Fibroblast of lung (primary cell): ENCODE data around the gene EML1. TPM values are rescaled to one million over a fixed set of nuclear protein-coding genes. Genes with fewer than 3 reads are reported as not detected.

Experiments used
- DNase-seq, 2 donors: peaks; one replicate each; pipeline versions ENCODE4 v3.0.0 to v3.0.0-alpha.2; 2010; ENCODE audit warnings: low read depth in 2 of 2
- H2AFZ ChIP-seq: 2 replicates; pipeline ENCODE4 v1.5.1; 2012; ENCODE audit warnings: low read length, control low read depth, inconsistent platforms
- H3K27ac ChIP-seq: 2 replicates; pipeline ENCODE4 v1.5.1; 2011; ENCODE audit warnings: low read length, control low read depth; ENCODE audit not compliant: insufficient read depth
- H3K27me3 ChIP-seq: 2 replicates; pipeline ENCODE4 v1.5.1; 2011; ENCODE audit warnings: mild to moderate bottlenecking, low read length; ENCODE audit not compliant: control insufficient read depth, insufficient read depth
- H3K36me3 ChIP-seq: 2 replicates; pipeline ENCODE4 v1.5.1; 2011; ENCODE audit warnings: low read length; ENCODE audit not compliant: control insufficient read depth, insufficient read depth
- H3K4me1 ChIP-seq: 2 replicates; pipeline ENCODE4 v1.5.1; 2011; ENCODE audit warnings: low read length; ENCODE audit not compliant: control insufficient read depth, insufficient read depth; ENCODE audit errors: extremely low read depth
- H3K4me2 ChIP-seq: 2 replicates; pipeline ENCODE4 v1.5.1; 2011; ENCODE audit warnings: low read length, control low read depth; ENCODE audit not compliant: insufficient read depth; ENCODE audit errors: extremely low read depth
- H3K4me3 ChIP-seq, 4 experiments: fragments of 200-600 bp in 1 of 4; sonication (generic) in 1 of 4; replicated peaks in 1 of 4; 2 replicates each; pipeline ENCODE4 v1.5.1; 2011 to 2016; ENCODE audit warnings: low read length in 4 of 4, low read depth in 3 of 4, mild to moderate bottlenecking in 3 of 4, control low read depth in 2 of 4, inconsistent platforms in 1 of 4, mixed read lengths in 1 of 4; ENCODE audit not compliant: insufficient read depth in 1 of 4; ENCODE audit errors: control extremely low read depth in 1 of 4
- H3K79me2 ChIP-seq: 2 replicates; pipeline ENCODE4 v1.5.1; 2012; ENCODE audit warnings: mild to moderate bottlenecking, low read length, inconsistent platforms; ENCODE audit not compliant: control insufficient read depth, insufficient read depth
- H3K9ac ChIP-seq: 2 replicates; pipeline ENCODE4 v1.5.1; 2011; ENCODE audit warnings: mild to moderate bottlenecking, low read length, control low read depth; ENCODE audit not compliant: insufficient read depth
- H3K9me3 ChIP-seq: 2 replicates; pipeline ENCODE4 v1.5.1; 2012; ENCODE audit warnings: low read depth, low read length; ENCODE audit not compliant: control insufficient read depth, insufficient read depth
- H4K20me1 ChIP-seq: 2 replicates; pipeline ENCODE4 v1.5.1; 2011; ENCODE audit warnings: low read length; ENCODE audit not compliant: control insufficient read depth, insufficient read depth; ENCODE audit errors: extremely low read depth
- CTCF ChIP-seq, 2 donors: IDR thresholded peaks in 1 of 2; conservative IDR thresholded peaks in 1 of 2; 1 replicate in 1 of 2; 2 replicates in 1 of 2; pipeline ENCODE4 v1.5.1; 2011 to 2012; ENCODE audit warnings: low read length in 2 of 2, control low read depth in 1 of 2, inconsistent platforms in 1 of 2, low read depth in 1 of 2, mild to moderate bottlenecking in 1 of 2
- EZH2 ChIP-seq: IDR thresholded peaks from 2 replicates; pipeline ENCODE4 v1.5.1; 2012; ENCODE audit warnings: low read length, control low read depth, mild to moderate bottlenecking; ENCODE audit errors: missing control alignments
- polyA plus RNA-seq, 2 donors: library from polyadenylated mRNA; depleted of rRNA in 1 of 2; stranded (reverse) in 1 of 2; unstranded in 1 of 2; fragments of >200 nt; gene quantifications; 2 replicates each; pipeline ENCODE4 v1.2.1, GENCODE V29; 2011 to 2012; ENCODE audit warnings: missing spikeins in 1 of 2
- total RNA-seq: library from RNA; depleted of rRNA; stranded (reverse); fragments of >200 nt; gene quantifications from 2 replicates; pipeline ENCODE4 v1.2.1, GENCODE V29; 2014

Gene EML1
- total and polyA plus RNA-seq, 2 donors (not counting 1 experiment from before 2014, with no cell fraction given), result 22.4 to 74.5 TPM

- Histone ChIP-seq H3K4me1 (peaks cover 5% of the 10 kb centered on the region), H3K27ac (no peak overlapping the region), H3K27me3 (no peaks in the 10 kb centered on the region), H3K4me2 (no peak overlapping the region), H3K9ac (no peak overlapping the region), H3K79me2 (no peaks in the 10 kb centered on the region), H3K36me3 (no peaks in the 10 kb centered on the region), H2AFZ (no peak overlapping the region), H3K9me3 (no peaks in the 10 kb centered on the region), H3K4me3 (no peak overlapping the region), H4K20me1 (no peaks in the 10 kb centered on the region)
- TF ChIP-seq EZH2 (no peak), CTCF (conservative IDR thresholded peaks at IDR 0.05 in 1 of 2, IDR thresholded peaks at IDR 0.05 in 1 of 2; ENCODE audit: low read depth in 1 of 2, low read length in 2 of 2) (no peak)
- DNase-seq, result no peak
Measured at GRCh38 chr14:99769799-99770198, 23.4 kb upstream of the EML1 start.

GRCh38 chr14:99772371-99773283 lies 20.6 kb upstream of the EML1 start:
- H4K20me1 ChIP-seq, result no peaks in the 10 kb centered on the region
- TF ChIP-seq CTCF (conservative IDR thresholded peaks at IDR 0.05 in 1 of 2, IDR thresholded peaks at IDR 0.05 in 1 of 2; ENCODE audit: low read depth in 1 of 2, low read length in 2 of 2) (no peak), EZH2 (no peak)
- no peak overlapping the region for H2AFZ ChIP-seq
- H3K27ac ChIP-seq, result no peak overlapping the region
- H3K9me3 ChIP-seq, result no peaks in the 10 kb centered on the region
- no peak overlapping the region for H3K4me2 ChIP-seq
- no peak overlapping the region for H3K9ac ChIP-seq
- no peaks in the 10 kb centered on the region for H3K27me3 ChIP-seq
- no peaks in the 10 kb centered on the region for H3K36me3 ChIP-seq
- peak in 1 of 2 donors; percentile 45 for DNase-seq
- no peaks in the 10 kb centered on the region for H3K79me2 ChIP-seq
- no peak overlapping the region for H3K4me3 ChIP-seq
- no peaks in the 10 kb centered on the region for H3K4me1 ChIP-seq

GRCh38 chr14:99773521-99774497 lies 19.4 kb upstream of the EML1 start:
- Histone ChIP-seq H3K36me3 (no peaks in the 10 kb centered on the region), H3K27ac (no peak overlapping the region), H3K4me3 (no peak overlapping the region), H3K79me2 (no peaks in the 10 kb centered on the region), H3K27me3 (no peaks in the 10 kb centered on the region), H2AFZ (no peak overlapping the region), H3K9ac (no peak overlapping the region), H4K20me1 (no peaks in the 10 kb centered on the region), H3K9me3 (no peaks in the 10 kb centered on the region), H3K4me2 (no peak overlapping the region), H3K4me1 (no peaks in the 10 kb centered on the region)
- no peak for DNase-seq
- TF ChIP-seq EZH2 (no peak), CTCF (conservative IDR thresholded peaks at IDR 0.05 in 1 of 2, IDR thresholded peaks at IDR 0.05 in 1 of 2; ENCODE audit: low read depth in 1 of 2, low read length in 2 of 2) (no peak)
